Stimulated activated CD4-positive, alpha-beta T cell treated with anti-CD3 and anti-CD28 coated beads, Interleukin-12 subunit alpha, Interleukin-12 subunit beta, amount 100 ng/mL, for 24 hours (primary cell): ENCODE data around the gene C6orf141.
"Not testable (repeated sequence)": the region's sequence is repeated elsewhere in the genome, so short reads cannot be mapped to it uniquely, and the experiment has no call there.

Experiments used
- DNase-seq, 2 experiments: peaks; one replicate each; pipeline ENCODE4 v3.0.0-alpha.2; 2020; ENCODE audit warnings: low read depth in 2 of 2

Gene C6orf141

DNA sequence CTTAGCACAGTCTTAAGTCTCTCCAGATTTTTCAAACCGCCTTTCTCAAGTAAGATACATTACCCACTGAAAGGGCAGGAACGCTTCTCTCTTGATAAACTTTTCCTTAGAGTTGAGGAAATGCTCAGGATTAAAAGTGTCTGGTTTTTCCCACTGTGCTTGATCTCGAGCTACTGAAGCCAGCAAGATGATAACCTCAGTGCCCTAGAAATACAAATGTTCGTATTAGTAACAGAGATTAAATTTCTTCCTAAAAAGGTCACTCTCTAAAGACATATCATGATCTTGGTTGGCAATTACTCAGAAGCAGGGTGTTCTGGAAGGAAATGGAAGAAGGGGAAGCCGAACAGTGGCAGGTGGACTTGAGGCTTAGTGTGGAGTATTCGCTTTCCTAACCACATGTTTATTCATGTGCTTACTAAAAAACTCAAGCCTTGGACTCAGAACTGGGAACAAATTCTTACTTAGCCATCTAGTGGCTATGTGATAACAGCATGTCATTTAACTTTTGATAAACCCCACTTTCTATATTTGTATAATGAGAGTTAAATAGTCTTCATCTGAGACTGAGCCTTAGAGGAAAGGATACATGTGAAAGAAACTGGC, 20.1 kb downstream of the C6orf141 start:
- no peak for DNase-seq

DNA sequence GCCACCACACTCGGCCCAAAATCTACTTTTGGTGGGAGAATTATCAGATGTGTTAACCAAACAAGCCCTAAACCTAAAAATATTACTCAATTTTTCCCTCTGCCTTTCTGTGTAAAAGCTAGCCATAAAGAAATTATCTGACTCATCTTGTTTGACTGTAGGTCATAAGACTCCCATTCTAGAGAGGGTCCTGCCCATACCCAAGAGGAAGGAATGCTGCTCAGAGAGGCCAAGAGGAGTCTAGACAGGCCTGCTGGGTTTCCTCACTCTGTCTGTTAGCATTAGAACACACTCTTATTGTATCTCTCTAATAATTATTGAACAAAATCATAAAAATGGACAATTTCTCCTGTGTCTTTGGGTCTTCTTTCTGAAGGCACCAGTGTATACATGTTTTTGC, 26.1 kb downstream of the C6orf141 start:
- no peak for DNase-seq

DNA sequence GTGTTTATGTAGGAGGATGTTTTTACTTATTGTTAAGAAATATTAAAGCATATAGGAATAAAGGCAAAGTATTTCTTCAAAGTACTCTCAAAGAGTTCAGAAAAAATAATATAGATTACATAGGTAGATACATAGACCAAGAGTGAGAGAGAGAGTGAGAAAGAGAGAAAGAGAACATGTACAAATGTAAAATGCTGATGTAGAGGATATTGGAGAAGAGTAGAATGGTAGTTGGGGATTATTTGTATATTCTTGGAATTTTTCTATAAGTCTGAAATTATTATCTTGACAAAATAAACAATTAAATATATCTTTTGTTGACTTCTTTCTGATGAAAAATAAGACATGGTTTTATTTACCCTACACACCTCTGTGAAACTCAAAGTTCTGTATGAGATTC, 29.2 kb downstream of the C6orf141 start:
- DNase-seq: no peak

DNA sequence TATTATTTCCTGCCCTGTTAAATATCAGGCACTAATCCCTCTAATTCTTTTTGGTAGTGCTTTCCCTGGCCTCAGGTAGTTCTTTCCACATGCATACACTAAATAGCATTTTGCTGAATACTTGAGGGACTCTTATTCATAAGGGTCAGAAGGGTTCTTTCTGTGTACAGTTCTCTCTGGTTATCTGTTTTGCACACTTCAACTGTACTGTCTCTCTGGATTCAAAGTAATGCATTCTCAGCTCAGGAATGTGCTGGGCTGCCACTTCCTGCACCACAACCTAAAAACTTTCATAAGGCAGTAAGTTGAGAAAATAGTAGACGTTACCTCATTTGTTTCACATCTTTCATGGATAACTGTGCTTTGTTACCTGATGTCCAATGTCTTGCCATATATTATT, 32.1 kb downstream of the C6orf141 start:
- DNase-seq: no peak

DNA sequence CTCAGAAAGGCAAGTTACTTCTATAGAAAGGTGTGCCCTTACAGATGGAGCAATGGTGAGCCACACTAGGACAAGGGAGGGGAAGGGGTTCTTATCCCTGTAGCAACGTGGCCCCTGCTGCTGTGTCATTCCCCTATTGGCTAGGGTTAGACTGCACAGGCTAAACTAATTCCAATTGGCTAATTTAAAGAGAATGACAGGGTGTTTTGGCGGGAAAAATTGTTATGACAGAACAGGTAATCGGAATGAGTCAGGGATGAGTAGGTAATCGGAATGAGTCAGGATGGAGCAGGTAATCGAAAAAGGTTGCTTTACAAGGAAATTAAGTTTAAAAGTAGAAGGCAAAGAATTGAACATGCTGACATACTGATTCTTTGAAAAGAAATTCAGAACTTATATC, 36.8 kb downstream of the C6orf141 start:
- not testable (repeated sequence) for DNase-seq
